HG03196 (cell line): ENCODE measurements around the gene RBBP7.

Source experiments
- ATAC-seq: cut with Tn5 transposase; IDR thresholded peaks from one replicate; pipeline ENCODE4 v1.9.1; 2021; ENCODE audit not compliant: unreplicated experiment

RBBP7 gene

DNA sequence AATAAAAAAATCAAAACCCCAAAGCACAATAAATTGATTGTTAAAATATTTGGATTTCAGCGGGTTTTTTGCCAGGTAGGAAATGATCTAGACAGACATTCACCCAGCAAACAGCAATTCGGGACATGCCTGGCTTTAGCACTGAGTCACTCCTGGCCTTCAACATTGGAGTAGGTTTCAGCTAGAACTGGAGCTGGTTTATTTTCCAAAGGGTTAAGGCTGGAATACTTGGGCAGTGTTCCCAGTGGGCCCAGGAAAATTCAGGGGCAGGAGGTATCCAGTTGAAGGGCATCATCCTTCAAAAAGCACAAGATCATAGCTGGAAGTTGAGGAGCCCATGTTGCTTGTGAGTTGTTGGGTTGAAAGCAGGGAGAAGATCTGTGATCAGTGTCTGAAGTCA is 42.9 kb downstream of the RBBP7 start:
- no peak for ATAC-seq

DNA sequence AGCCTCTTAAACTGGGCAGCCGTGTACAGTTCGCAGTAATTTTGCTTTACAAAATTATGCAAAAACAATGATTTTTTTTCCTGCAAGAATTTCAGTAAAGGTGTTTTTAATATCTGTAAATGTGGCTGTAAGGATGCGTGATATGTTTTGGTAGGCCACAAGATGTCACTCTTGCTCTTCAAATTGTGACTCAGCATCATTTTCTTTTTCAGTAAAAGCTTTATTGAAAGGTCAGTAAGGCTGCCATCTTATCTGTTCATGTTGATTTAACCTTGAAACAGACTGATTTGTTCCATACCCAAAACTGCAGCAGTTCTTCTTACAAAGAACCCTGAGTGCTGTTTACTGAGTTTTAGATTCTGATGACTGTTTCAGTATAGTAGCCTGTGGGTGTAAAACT is 44.0 kb downstream of the RBBP7 start:
- no peak for ATAC-seq

DNA sequence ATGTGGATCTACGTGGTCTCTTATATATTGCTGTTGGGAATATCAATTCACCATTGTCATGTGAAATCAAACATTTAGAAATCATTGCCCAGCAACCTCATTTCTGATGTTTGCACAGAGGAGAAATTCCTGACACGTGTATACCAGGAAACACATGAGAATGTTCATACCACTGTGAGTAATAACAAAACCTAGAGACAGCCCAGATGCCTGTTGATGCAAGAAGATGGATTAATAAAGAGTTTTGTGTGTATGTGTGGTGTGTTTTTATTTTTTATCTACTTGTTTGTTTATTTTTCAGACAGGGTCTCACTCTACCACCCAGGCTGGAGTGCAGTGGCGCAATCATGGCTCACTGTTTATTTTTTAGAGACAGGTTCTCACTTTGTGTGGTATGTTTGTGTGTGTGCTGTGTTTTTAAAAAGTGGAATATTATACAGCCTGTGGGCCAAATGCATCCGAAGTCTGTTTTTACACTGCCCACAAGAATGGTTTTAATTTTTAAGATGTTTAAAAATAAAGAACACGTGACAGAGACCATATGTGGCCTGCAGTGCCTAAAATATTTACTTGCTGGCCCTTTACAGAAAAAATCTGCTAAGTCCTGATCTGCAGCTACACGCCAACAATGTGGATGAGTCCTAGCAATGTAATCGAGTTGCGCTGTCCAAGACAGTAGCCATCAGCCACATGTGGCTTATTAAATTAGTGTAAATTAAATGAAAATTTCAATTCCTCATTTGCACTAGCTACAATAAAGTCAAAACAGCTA is 44.7 kb downstream of the RBBP7 start:
- ATAC-seq, result no peak

DNA sequence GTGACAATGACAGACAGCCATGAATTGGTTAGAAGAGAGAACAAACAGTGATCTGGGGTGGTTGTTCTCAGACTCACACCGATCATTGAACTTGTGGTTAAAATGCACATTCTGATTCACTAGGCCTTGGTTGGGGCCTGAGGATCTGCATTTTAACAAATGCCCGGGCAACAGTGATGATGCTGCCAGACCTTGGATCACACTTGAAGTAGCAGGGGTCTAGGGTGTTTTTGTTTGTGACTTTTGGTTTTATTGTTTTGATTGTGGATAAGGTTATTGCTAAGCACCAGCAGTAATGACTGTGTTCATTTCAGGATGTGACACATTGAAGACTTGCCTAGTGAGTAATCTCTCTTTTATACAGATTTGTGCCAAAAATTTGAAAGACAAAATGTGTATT is 47.4 kb downstream of the RBBP7 start:
- ATAC-seq, result no peak

DNA sequence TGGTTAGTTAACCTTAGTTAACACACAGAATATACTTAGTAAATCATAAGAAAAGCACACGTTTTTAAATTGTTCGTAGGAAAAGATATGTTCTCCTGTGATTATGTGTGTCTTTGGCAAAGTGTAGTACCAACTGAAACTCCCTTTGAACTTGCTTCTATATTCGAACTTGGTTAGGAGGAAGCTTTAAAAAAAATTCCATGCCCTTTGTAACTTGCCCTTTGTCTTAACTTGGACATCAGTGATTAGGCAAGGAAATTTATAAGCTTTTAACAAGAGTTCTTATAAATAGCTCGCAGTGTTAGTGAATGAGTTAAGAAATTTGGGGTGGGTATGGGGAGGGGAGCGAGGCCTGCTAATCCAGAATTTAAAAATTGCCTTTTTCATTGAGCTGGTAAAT is 50.5 kb downstream of the RBBP7 start:
- ATAC-seq, result no peak

DNA sequence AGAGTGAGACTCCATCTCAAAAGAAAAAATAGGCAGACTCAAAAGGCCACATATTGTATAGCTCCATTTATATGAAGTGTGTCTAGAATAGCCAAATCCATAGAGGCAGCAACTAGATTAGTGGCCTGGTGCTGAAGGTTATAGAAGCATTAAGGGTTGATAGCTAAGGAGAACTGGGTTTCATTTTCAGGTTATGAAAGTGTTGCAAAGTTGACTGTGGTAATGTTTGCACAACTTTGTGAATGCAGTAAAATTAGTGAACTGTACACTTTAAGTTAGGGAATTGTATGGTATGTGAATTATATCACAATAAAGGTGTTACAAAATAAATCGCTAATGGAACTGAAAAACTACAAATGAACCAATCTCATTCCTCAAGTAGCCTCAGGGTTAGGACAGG is 55.6 kb downstream of the RBBP7 start:
- ATAC-seq, result no peak

DNA sequence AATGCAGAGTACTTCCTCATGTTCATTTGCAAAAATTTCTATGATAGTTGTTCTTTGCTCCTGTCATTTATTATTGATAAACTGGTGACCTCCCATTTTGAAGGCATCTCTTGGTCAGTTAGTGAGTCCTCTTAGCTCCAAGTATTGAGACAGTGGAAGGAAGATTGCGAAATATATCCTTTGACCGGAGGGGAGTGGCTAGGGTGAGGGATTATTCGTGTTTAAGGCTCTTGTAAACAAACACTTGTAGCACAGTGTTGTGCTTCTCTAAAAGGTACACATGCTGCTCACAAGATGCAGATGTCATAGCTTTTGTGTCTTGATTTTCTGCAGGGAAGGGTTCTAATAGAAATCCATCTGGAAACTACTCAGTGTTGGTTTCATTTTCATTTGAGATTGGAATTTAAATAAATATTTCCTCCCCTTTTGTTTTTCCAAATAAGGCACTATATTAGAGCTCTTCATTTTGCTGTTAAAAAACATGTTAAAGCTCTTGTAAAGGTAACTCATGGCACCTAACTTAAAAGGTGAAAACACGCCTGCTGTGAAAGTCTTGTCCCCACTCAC is 62.1 kb downstream of the RBBP7 start:
- ATAC-seq, result no peak

DNA sequence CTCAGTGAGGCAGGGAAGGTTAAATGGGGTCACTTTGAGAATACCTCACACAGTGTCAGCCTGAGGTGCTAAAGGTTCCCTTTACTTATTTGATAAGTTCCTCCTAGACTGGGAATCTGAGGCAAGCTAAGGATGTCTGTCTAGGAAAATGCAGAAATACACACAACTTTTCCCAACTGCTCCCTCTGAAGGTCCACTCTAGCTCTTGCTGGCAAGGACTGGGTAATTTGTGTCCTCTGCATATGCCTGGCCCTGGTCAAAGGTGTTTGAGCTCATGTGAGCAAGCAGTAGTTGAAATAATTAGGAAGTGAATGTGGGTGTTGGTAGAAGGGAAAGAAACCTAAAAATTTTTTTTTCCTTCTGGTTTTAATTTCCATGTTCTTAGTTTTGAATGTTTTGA is 62.6 kb downstream of the RBBP7 start:
- ATAC-seq, result no peak

DNA sequence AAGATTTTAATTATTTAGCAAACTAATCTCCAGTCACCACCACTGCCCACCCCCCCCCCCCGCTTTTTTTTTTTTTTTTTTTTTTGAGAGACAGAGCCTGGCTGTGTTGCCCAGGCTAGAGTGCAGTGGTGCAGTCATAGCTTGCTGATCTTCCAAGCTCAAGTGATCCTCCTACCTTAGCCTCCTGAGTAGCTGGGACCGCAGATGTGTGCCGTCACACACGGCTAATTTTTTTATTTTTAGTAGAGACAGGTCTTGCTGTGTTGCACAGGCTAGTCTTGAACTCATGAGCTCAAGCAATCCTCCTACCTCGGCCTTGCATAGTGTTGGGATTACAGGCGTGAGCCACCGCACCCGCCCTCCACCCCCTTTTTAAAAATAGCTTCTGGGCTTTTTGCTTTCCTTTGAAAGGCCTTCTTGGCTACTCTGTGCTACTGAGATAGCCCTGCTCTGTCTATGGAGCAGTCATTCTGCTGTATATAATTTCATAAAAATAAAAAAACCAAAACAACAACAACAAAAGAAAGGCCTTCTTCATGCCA is 65.2 kb downstream of the RBBP7 start:
- no peak for ATAC-seq

DNA sequence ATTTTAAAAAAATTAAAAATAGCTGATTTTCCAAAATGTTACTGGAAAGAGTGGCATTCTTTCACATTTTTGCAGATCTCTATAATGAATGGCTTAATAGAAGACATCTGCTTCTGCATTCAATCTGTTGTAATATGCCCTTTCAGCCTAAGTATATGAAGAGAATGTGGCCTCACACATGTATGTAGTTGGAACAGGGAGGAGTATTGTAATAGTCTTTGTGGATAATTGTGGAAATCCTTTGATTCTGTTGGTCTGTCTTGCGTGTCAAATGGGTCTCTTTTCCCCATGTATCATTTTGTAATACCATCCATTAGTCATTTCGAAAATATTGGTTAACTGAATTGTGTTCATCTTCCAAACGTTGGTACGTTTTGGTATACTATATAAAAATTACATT is 72.3 kb downstream of the RBBP7 start:
- ATAC-seq, result no peak

DNA sequence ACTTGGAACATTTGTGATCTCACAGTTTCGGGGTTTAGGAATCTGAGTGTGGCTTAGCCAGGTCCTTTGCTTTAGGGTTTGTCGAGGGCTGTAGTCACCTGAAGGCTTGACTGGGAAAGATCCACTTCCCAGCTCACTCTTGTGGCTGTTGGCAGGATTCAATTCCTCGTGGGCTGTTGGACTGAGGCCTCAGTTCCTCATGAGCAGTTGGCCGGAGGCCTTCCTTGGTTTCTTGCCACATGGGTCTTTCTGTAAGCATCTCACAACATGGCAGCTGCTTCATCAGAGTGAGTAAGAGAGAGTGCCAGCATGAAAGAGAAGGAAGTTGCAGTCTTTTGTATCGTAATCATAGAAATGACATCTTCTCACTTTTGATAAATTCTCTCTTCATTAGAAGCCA is 72.8 kb downstream of the RBBP7 start:
- no peak for ATAC-seq

DNA sequence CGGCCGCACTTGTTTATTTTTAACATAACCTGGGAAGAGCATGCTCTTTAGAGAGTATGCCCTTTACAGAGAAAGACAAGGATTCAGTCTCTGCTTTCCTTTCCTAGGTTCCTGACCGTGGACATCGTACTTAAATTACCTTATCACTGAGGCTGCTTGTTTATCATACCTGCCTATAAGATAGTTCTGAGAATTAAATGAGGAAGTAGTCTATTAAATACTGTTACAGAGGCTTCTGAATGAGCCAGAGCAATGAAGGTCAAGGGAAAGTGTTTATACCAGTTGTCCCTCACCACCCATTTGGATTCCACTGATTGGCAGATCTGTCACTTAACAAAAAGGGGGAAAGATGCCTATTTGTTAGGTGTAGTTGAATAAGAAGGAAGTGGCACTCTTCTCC is 73.9 kb downstream of the RBBP7 start:
- no peak for ATAC-seq
